Jurkat, Clone E6-1 (cell line): ENCODE measurements around the gene PSMB3.
"Not testable (repeated sequence)": the region's sequence is repeated elsewhere in the genome, so short reads cannot be mapped to it uniquely, and the experiment has no call there.

Experiments used
- DNase-seq: peaks from one replicate; pipeline ENCODE4 v3.0.0-alpha.2; 2011; ENCODE audit warnings: low read depth, low spot score
- H3K4me3 ChIP-seq: 2 replicates; pipeline ENCODE4 v1.5.1; 2011; ENCODE audit warnings: mild to moderate bottlenecking, low read length, control low read depth, moderate library complexity

PSMB3 gene

DNA sequence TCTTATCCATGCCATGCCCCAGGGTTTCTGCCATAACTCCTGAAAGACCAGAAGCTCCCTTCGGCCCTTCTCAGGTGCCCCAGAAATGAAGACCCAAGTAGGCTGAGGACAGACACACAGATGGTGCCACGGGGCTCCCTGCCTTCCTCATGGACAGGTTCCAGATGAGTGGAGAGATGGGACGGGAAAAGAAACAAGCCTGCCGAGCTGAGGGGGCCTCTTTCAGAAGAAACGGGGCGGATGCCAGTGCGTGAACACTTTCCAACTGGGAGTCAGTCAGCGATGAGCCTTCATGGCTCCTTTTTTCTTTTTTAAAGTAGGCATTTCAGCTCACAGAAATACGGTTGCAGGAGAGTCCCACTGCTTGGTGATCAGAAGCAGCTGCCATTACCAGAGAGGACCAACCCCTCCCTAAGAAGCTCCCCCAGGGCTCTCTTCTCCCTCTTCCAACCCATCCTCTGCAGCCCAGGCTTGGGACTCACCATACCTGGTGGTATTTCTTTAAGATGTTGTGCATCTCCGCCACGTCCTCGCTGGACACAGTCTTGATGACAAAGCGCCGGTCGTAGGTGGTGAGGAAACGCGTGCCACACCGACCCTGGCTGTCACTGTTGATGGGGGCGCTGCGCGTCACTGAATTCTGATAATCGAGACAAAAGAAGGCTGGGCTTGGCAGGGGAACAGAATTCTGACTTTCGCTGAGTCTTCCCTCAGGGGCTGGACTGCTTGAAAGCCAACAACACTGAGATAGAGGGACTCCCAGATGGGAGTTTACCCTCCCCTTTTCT is 27.6 kb downstream of the PSMB3 start:
- DNase-seq = no peak
- no peak overlapping the region for H3K4me3 ChIP-seq

DNA sequence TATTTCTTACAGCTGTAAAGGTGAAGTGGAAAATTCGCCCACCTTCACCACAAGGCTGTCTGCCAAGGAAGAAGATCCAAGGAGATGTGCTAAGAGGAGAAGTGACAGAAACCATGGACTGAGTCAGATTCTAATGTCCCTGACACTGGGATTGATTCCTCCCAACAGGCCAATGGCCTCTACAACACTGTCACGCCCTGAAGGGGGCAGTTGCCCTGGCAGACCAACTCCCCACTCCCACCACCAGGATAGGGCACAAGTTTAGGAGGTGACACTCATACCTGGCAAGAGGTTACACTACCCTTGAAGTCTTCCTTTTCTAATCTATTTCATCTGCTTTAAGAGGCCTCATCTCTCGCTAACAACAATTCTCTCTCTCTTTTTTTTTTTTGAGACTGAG is 30.7 kb downstream of the PSMB3 start:
- H3K4me3 ChIP-seq = no peak overlapping the region
- DNase-seq = no peak

DNA sequence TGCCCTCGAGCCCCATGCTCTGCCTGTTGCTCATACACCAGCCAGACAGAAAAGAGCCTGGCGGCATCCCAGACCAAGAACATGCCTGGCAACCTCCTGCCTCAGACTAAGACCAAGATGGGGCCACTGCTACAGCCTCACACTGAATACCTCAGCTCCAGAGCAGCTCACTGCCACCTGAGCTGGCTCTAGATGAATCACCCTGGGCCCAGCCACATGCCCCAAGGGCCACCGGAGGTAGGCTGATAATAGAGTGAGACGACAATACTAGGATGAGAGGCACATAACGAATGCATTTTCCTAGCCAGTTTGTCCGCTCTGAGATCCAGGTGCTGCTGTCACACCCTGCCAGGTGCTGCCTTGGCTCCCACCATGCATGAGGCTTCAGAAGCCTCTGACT is 33.8 kb downstream of the PSMB3 start:
- no peak overlapping the region for H3K4me3 ChIP-seq
- DNase-seq = no peak

DNA sequence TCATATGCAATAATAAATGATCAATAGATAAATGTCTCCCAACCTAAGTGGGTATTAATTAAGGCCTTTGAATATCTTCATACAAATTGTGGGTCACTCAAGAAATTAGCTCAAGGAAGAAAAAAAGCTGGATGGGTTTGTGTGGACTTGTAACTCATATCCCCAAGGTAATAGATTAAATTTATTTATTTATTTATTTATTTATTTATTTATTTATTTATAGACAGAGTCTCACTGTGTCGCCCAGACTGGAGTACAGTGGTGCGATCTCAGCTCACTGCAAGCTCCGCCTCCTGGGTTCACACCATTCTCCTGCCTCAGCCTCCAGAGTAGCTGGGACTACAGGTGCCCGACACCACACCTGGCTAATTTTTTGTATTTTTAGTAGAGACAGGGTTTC is 35.5 kb downstream of the PSMB3 start:
- not testable (repeated sequence) for DNase-seq, H3K4me3 ChIP-seq

- DNase-seq = no peak
- H3K4me3 ChIP-seq = no peak overlapping the region
Measured at GRCh38 chr17:38789185-38789584, 36.6 kb downstream of the PSMB3 start.

GRCh38 chr17:38790148-38790707 is 37.7 kb downstream of the PSMB3 start:
- not testable (repeated sequence) for DNase-seq

GRCh38 chr17:38791162-38791561 is 38.6 kb downstream of the PSMB3 start:
- no peak for DNase-seq
- no peak overlapping the region for H3K4me3 ChIP-seq

More at GRCh38 chr17:38790148-38790707, 37.7 kb downstream of the PSMB3 start:
- not testable (repeated sequence) for H3K4me3 ChIP-seq

- no peak overlapping the region for H3K4me3 ChIP-seq
- DNase-seq = no peak
Measured at GRCh38 chr17:38794221-38794620, 41.7 kb downstream of the PSMB3 start.

GRCh38 chr17:38796451-38797157 is 44.1 kb downstream of the PSMB3 start:
- no peak for DNase-seq
- H3K4me3 ChIP-seq = no peak overlapping the region

GRCh38 chr17:38797158-38797490 is 44.6 kb downstream of the PSMB3 start:
- no peak overlapping the region for H3K4me3 ChIP-seq
- no peak for DNase-seq

GRCh38 chr17:38797828-38798227 is 45.3 kb downstream of the PSMB3 start:
- H3K4me3 ChIP-seq = peak overlapping the region; percentile 78
- DNase-seq = no peak

GRCh38 chr17:38798614-38799500 is 46.3 kb downstream of the PSMB3 start:
- H3K4me3 ChIP-seq = peak overlapping the region; percentile 78
- DNase-seq = peak; percentile 49

DNA sequence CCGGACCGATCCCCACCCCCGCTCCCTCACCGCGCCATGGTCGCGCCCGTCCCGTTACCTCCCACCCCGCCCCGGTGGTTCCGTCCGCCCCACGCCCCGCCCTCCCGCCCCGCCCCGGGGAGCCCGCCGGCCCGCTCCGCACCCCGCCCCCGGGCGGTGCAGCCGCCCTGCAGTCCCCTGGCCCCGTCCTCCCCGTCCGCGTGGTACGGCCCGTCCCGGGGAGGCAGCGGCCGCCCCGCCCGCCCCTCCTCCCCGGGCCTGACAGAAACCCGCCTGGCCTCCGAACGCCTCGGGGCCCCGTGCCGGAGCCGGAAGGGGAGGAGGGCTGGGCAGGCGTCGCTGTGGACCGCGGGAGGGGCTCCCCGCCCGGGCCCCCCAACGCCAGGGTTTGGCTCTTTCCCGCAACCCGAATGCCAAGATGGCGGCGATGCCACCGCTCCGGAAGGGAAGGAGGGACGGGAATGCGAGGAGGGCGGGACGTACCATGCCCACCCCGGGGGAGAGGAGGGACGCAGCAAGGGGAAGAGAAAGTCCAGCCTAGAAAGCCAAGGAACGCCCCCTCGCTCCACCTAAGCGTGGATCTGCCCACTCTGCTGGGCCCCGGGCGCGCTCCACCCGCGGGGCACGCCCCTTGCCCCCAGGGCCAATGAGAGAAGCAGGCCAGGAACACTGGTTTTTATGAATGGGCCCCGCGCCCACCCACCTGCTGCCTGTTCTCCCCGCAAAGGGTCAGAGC is 47.1 kb downstream of the PSMB3 start, which contains the start of gene PIP4K2B:
Gene PIP4K2B, minus strand, starts transcription at position 56 of the 736 bp plus-strand sequence. CDS start 132 bp downstream, outside the sequence.
- peak within 1 kb of the TSS; percentile 78 for H3K4me3 ChIP-seq
- DNase-seq = peak; percentile 94

DNA sequence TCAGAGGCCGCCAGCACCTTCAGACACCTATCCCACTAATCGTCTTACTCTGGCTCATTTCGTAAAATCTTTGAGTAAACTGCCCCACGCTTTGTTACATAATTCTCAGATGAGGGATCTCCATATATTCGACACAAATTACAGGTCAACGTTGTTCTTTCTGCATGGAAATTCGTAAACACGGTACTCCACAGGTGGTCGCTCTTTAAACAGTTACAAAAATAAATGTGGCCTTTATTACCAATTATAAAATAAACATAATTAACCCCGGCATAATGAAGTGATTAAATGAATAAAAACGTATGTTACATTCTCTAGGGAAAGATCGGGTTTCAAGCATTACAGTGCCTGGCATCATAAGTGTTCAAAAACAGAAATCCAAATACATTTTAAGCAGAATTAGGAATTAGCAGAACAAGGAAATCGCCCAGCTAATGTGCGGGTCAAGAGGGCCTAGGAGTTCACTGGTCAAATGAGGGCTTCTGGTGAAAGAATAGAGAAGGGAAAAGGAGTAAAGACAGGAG is 47.8 kb downstream of the PSMB3 start:
- no peak for DNase-seq

DNA sequence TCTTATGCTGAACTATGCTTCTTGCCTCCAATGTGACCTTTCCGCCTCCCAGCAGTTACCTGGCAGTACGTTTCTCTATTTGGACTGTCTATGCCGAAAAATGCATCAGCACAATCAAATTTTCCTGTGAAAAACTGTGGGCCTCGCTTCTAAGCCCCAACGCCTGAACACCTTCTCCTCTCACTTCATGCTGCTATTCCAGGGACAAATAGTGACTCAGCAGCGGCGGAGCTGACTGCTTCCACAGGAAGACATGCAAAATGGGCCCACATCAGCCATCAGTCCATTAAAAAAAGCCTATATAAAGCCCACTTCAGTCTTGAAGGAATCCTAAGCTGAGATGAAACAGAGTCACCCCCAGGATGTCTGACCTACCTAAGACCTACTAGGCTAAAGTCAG is 57.3 kb downstream of the PSMB3 start:
- DNase-seq = no peak
- H3K4me3 ChIP-seq = no peak overlapping the region

More for the DNA sequence above, 47.8 kb downstream of the PSMB3 start:
- H3K4me3 ChIP-seq = peak overlapping the region; percentile 78
